Activated CD4-positive, alpha-beta T cell treated with anti-CD3 and anti-CD28 coated beads, Interleukin-2, amount 50 U/mL, for 4 hours (primary cell): Measurements from ENCODE around the gene CCNB2.
"Not testable (repeated sequence)": the region's sequence is repeated elsewhere in the genome, so short reads cannot be mapped to it uniquely, and the experiment has no call there.

Experiments used
- DNase-seq, 2 experiments: peaks; one replicate each; pipeline ENCODE4 v3.0.0-alpha.2; 2020

The CCNB2 gene

GRCh38 chr15:59104912-59105732, at the start of gene CCNB2:
Gene CCNB2 (plus strand): TSS chr15:59105146. CDS start chr15:59105269, 123 bp downstream.
- DNase-seq: peak; percentile 73 to 75

GRCh38 chr15:59059076-59059597, 45.8 kb upstream of the CCNB2 start:
- DNase-seq: no peak

- no peak for DNase-seq
These were observed 44.6 kb upstream of the CCNB2 start for GRCh38 chr15:59060348-59060747.

GRCh38 chr15:59063042-59063441, 41.9 kb upstream of the CCNB2 start:
- DNase-seq: no peak

GRCh38 chr15:59069430-59069829, 35.5 kb upstream of the CCNB2 start:
- DNase-seq: no peak

GRCh38 chr15:59074607-59075006, 30.3 kb upstream of the CCNB2 start:
- DNase-seq: no peak

- no peak for DNase-seq
These were observed 17.2 kb upstream of the CCNB2 start for GRCh38 chr15:59087731-59088130.

- no peak for DNase-seq
These were observed 10.9 kb upstream of the CCNB2 start for GRCh38 chr15:59094077-59094476.

GRCh38 chr15:59096429-59096828, 8.5 kb upstream of the CCNB2 start:
- DNase-seq: no peak

- no peak for DNase-seq
These were observed 5.7 kb upstream of the CCNB2 start for GRCh38 chr15:59099162-59099685.

GRCh38 chr15:59104602-59104911, 389 bp upstream of the CCNB2 start:
- DNase-seq: no peak

GRCh38 chr15:59105854-59106253, 908 bp downstream of the CCNB2 start:
- DNase-seq: no peak

- no peak for DNase-seq
These were observed 6.3 kb downstream of the CCNB2 start for GRCh38 chr15:59111251-59111650.

GRCh38 chr15:59115047-59115446, 10.1 kb downstream of the CCNB2 start:
- no peak for DNase-seq

GRCh38 chr15:59116141-59116540, 11.2 kb downstream of the CCNB2 start:
- no peak for DNase-seq

GRCh38 chr15:59116771-59117170, 11.8 kb downstream of the CCNB2 start:
- no peak for DNase-seq

- DNase-seq: no peak
These were observed 14.7 kb downstream of the CCNB2 start for GRCh38 chr15:59119625-59120024.

- DNase-seq: no peak
These were observed 16.0 kb downstream of the CCNB2 start for GRCh38 chr15:59120937-59121336.

GRCh38 chr15:59124261-59124660, 19.3 kb downstream of the CCNB2 start:
- no peak for DNase-seq

GRCh38 chr15:59125683-59126082, 20.7 kb downstream of the CCNB2 start:
- not testable (repeated sequence) for DNase-seq

GRCh38 chr15:59127255-59127654, 22.3 kb downstream of the CCNB2 start:
- DNase-seq: not testable (repeated sequence)

GRCh38 chr15:59131456-59131855, 26.5 kb downstream of the CCNB2 start:
- DNase-seq: no peak

GRCh38 chr15:59131969-59132562, 27.1 kb downstream of the CCNB2 start:
- no peak for DNase-seq

- DNase-seq: no peak
These were observed 29.0 kb downstream of the CCNB2 start for GRCh38 chr15:59133929-59134427.
